ENCODE data around the gene DACH1.

DACH1 gene

DNA sequence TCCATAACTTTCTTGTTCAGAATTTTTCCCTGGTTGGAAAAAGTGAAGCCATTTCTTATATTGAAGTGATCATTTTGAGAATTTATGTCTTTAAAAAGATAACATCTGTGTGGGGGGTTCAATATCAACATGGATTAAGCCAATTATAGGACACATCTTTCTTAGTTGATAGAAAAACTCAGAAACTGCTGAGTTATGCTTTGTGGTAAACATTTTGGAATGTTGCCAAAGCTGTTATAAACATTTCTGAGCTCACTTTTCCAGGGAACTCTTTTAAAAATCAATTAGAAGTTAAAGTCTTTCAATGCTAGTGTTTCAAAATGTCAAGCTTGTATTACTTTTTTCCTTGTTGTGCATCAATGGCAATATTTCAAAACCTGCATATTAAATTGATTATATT is 248.8 kb downstream of the DACH1 start:
- DNase-seq = no peak

GRCh38 chr13:71617265-71617664 is 249.7 kb downstream of the DACH1 start:
- no peak for DNase-seq

- no peak for DNase-seq
These were observed 253.8 kb downstream of the DACH1 start for GRCh38 chr13:71613066-71613745.

DNA sequence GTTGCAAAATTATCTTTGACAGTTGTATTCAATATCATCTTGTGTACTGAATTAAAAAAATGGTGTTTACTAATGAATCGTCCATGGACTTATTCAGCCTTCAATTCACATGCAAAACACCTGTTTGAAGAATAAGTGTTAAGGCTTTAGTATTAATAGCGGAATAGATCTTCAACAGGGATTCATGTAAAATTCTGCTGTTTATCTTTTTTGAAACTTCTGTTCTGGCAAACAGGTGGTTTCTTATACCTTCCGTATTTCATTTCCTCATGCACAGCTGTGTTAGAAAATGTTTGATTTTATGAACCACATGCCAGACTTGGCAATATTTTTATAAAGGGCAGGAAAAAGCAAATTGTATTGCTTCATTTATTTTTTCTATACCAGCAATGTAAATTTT is 255.7 kb downstream of the DACH1 start:
- DNase-seq = no peak

DNA sequence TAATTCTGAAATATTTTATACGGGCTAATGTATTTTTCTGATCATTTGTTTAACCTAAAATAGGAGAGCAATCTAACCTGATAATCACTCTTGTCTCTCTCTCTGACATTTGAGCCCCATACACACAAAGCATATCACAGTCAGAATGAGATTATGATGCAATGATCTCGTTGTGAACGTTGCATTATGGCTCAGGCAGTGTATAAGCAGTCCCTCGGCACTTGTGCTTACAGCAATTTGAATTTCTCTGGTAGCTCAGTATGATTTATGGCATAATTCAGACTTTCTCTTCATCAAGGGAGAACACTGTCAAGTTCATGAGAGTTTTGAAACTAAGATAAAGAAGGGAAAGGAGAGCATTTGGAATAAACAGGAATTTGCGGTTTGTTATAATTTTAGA is 256.1 kb downstream of the DACH1 start:
- DNase-seq = no peak

GRCh38 chr13:71609271-71609670 is 257.7 kb downstream of the DACH1 start:
- no peak for DNase-seq

DNA sequence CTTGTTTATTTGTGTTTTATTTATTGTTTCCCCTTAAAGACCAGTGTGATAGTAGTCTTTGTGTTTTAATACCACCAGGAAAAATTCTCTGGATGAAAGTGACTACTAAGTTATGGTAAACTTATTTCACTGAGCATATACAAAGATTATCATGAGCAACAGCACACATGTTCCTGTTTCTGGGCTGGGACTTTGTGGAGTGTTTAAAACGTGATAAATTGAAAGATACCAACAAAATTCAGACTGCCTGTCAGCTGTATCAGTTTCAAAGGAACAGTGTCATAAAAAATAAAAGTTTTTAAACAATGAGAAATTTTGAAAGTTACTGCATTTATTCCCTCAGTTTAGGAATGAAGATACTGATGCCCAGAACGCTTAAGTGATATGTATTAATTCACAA is 259.4 kb downstream of the DACH1 start:
- no peak for DNase-seq

- DNase-seq = no peak
These were observed 260.2 kb downstream of the DACH1 start for GRCh38 chr13:71606818-71607217.

DNA sequence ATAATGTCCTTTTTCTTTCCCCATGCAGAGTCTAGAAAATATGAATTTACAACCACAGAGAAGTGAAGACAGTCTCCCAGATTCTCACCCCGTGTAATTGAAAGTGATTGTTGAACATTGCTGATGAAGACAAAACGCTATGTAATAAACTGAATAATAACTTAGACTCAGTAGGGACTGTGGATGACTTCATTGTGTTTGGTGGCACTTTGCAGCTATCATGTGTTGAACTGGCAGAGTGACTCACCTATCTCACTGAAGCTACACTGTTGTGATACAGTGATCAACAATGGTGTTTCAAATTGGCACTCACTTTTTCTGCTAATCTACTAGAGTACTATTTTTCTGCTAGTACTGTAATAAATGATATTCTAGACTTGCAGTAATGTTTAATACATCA is 261.3 kb downstream of the DACH1 start:
- no peak for DNase-seq

DNA sequence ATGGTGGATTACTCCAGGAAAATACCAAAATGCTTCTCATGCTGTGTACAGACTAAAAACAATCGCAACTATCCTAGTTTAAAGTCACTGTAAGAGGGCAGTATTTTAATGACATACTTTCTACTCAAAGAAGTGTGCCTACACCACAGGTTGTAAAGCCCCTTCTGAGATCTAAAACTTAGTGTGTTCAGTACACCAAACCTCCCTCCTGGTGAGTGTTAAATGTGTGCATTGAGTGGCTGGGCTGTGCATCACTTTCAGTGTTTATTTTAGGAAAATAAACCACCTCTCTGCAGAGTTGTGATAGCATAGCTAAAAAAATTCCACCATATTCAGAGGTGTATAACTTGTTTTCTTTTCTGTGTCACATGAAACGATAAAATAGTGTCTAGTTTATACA is 263.7 kb downstream of the DACH1 start:
- no peak for DNase-seq

- no peak for DNase-seq
These were observed 264.7 kb downstream of the DACH1 start for GRCh38 chr13:71602344-71602743.

DNA sequence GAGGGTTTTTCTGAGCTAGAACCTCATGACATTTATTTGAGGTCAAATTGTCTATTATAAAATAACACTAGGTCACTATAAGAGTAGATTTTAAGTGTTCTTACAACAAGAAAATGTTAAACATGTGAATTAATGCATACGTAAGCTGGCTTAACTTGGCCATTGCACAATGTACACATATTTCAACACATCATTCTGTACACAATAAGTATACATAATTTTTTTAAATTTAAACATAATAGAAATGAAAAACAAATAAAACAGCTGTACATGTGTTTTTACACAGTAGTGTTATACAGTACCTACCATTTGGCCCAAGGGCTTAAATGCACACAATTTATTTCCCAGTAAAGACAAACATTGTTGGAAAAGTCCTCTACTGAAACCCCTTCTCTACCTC is 269.9 kb downstream of the DACH1 start:
- DNase-seq = no peak

DNA sequence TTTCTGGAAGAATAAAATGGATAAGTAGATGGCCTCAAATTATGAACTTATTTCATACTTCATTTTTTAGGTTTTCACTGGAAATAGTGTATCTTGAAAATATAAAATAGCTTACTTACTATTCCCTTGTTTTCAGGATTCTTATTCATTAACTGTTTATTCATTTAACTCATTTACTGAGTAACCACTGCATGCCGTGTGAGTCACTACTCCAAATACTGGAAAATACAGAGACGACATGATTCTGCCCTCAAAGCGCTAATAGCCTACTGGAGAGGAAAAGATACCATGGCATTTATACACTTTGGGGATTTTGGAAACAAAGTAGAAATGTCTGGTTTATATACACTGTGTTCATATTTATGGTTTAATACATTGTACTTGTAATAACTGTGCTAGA is 270.9 kb downstream of the DACH1 start:
- DNase-seq = no peak

DNA sequence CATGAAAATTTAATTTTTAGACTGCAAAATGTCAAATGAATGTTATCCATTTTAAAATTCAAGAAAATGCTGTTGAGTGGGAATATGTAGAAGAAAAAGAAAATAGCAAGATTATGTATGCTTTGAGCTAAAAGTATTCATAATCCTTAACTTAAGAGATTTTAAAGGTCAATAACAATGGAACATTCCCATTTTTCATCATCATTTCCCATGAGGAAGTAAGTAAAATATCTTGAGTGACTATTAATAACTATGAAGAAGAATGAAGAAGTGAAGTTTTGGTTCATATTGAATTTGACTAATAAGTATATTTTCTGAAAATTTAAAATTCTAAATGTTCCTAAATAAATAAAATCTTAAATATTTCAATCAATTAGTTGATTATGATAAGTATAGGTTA is 273.4 kb downstream of the DACH1 start:
- DNase-seq = no peak

GRCh38 chr13:71591374-71591773 is 275.6 kb downstream of the DACH1 start:
- no peak for DNase-seq

- DNase-seq = no peak
These were observed 276.3 kb downstream of the DACH1 start for GRCh38 chr13:71590654-71591148.

DNA sequence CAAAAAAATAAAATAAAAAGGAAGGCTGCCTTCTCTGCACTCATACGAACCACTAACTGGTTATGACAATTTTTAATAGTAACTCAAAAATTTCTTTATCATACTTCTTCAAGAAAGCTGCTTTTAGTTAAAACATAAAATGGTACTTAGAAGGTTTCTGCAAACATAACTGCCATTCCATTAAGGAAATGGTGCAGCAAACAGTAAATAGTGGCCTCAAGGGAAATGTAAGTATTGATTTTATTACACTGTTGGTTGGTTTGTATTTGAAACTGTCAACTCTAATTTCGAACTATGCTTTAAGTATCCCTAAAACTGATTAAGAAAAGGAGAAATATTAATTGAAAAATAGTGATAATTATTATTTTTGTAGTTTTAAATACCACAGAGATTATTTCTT is 278.0 kb downstream of the DACH1 start:
- no peak for DNase-seq

DNA sequence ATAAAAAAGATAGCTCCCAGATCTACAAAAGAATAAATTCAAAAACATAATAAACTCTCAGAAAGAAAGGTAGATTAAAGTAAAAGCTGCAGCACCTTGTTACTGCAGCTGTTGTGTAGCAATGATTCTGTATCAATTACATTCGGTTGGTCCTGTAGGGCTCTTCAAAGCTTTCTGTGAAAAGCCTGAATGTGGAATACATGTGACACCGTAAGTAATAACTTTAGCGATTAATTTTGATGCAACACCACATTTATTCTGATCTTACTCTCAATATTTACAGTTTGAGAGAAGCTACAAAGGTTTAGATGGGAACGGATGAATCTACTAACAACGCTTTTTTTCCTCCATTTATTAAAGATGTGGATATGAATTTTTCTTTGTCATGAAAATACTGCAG is 279.2 kb downstream of the DACH1 start:
- DNase-seq = no peak

GRCh38 chr13:71587193-71587592 is 279.8 kb downstream of the DACH1 start:
- DNase-seq = no peak

- no peak for DNase-seq
These were observed 283.4 kb downstream of the DACH1 start for GRCh38 chr13:71583581-71583980.

- DNase-seq = no peak
These were observed 286.4 kb downstream of the DACH1 start for GRCh38 chr13:71580614-71581013.

DNA sequence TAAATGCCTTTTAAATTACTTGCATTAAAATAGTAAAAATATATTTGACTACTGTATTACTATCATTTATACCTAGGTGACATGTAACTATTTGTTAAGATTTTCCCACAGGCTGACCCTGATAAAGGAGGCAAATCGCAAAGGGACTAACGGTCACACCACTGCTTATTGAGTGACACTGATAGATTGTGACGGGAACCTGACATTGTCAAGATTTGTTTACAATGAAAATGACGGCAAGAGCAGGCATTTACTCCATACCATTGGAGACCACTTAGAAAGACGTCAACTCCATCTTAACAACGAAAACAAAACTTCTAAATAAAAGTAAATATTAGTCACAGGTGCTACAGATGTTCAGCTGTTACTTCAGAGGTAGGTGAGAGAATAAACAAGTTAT is 289.0 kb downstream of the DACH1 start:
- no peak for DNase-seq

- no peak for DNase-seq
These were observed 289.9 kb downstream of the DACH1 start for GRCh38 chr13:71577127-71577526.

DNA sequence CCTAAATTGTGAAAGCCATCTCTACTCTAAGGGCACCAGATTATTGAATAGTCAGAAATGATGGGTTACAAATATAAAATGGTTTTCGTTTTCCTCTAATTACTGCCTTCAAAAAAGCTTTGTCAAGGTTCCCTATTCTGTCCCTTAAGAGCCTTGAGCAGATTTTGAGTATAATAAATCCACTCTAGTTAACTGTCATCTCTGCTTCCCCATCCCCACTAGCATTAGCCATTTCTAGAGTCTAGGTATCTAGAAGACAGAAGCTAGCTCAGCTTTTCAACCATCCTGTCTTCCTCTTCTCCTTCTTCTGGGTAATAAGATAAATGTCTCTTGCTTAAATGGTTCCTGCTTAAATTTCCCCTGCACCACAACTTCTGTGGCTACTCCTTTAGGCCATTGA is 290.4 kb downstream of the DACH1 start:
- no peak for DNase-seq

GRCh38 chr13:71546881-71547280 is 320.1 kb downstream of the DACH1 start:
- DNase-seq = no peak
